Right forelimb (tissue), 1 donor: ENCODE results near the gene NHSL2.
"Not testable (repeated sequence)": the region's sequence is repeated elsewhere in the genome, so short reads cannot be mapped to it uniquely, and the experiment has no call there.

Experiments
- DNase-seq: peaks from one replicate; pipeline ENCODE4 v3.0.0-alpha.2; 2018

Gene NHSL2

DNA sequence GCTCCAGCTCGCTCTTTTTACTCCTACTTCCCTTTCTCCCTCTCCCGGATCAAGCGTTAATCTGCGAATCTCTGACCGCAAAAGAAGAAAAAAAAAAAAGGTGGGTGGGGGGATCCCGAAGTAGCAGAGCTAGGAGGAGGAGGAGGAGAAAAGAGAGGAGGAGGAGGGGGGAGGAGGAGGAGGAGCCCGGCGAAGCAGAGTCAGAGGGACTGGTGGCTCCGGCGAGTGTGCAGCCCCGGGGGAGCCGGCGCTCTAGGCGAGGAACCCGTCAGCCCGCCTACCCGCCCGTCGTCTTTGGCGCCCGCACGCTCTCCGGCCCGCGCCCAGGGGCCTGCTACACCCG lies at the start of gene NHSL2:
NHSL2 (plus strand) TSS at position 203 of the 343 bp plus-strand sequence.
- no peak for DNase-seq

DNA sequence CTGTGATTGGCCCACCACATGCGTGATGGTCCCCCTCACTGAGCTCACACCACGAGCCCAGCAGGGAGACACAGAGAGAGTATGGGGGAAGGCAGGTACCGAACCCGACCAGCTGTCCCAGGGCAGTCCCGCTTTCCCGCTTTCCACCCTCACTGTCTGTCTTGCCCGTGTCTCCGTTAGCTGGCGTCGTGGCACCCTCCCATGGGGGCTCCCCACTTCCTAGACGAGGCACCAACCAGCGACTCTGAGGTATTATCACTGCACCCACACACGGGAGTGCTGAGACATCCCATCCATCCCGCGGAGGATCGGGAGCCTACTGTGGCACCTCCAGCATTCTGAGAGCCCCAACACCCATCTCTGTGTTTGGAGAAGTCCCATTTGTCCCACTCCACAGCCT lies 43.0 kb upstream of the NHSL2 start:
- DNase-seq, result no peak

DNA sequence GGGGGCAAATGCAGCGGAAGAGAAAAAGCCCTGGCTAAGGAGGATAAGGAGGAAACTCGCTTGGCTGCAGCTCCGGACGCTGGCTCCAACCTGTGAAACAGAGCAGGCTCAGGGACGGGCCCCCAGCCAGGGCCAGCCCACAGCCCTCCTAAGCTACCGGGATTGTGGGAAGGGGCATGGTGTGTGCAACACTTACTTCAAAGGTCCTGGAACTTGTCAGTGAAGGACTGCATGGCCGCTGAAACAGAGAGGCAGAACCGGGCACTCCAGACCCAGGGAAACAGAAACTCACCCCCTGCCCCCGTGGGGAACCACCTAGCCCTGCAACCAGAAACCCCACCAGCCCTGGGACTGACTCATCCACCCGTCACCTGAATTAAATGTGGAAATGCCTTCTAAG lies 41.1 kb upstream of the NHSL2 start:
- DNase-seq, result not testable (repeated sequence)

- no peak for DNase-seq
Measured at GRCh38 chrX:71870208-71871098, 40.2 kb upstream of the NHSL2 start.

DNA sequence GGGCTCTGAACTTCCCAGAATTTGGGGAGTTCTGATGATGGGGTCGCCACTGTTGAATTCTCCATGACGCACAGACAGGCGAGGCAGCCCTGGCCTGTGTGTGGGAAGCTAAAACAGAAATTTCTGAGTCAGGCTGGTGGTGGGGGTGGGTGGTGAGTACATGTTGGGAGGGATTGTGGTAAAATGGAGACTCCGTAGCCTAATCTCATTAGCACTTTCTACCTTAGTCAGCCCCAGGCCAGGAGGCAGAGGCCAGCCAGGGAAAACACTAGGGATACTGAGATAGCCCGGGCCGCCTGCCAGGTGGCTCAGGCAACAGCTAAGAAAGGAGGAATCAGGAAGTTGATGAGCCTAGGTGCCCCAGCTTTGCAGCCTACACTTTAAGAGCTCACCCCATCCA lies 39.3 kb upstream of the NHSL2 start:
- no peak for DNase-seq

- no peak for DNase-seq
Measured at GRCh38 chrX:71872542-71873458, 37.8 kb upstream of the NHSL2 start.

DNA sequence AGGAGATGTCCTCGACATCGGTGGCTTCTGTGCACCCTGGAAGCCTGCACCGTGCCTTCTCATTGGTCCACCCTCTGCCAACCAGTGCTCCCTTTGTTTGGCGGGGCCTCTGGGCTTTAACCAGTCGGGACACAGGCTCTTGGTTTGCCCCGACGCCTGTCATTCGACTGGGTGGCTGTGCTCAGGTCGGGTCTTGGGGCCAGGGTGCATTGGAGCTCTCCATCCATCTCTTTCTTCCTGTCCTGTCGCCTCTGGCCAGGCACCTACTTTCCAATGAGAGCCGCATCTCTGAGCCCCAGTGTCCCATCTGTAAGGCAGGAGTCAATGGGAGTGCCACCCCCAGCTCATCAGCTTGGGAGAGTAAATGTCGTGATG lies 37.2 kb upstream of the NHSL2 start:
- DNase-seq, result no peak

DNA sequence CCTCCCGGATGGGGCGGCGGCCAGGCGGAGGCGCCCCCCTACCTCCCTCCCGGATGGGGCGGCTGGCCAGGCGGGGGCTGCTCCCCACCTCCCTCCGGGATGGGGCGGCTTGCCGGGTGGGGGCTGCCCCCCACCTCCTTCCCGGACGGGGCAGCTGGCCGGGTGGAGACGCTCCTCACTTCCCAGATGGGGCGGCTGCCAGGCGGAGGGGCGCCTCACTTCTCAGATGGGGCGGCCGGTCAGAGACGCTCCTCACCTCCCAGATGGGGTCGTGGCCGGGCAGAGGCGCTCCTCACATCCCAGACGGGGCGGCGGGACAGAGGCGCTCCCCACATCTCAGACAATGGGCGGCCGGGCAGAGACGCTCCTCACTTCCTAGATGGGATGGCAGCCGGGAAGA lies 33.8 kb upstream of the NHSL2 start:
- not testable (repeated sequence) for DNase-seq

- DNase-seq, result no peak
Measured at GRCh38 chrX:71885099-71885498, 25.5 kb upstream of the NHSL2 start.

DNA sequence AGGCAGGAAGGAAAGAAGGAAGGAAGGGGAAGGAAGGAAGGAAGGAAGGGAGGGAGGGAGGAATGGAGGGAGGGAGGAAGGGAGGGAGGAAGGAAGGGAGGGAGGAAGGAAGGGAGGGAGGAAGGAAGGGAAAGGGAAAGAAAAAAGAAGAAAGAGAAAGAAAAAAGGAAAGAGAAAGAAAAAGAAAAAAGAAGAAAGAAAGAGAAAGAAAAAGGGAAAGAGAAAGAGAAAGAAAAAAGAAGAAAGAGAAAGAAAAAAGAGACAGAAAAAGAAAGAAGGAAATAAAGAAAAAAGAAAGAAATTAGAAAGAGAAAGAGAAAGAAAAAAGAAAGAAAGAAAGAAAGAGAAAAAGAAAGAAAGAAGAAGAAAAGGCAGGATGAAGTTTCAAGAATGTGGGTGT lies 15.0 kb upstream of the NHSL2 start:
- no peak for DNase-seq

DNA sequence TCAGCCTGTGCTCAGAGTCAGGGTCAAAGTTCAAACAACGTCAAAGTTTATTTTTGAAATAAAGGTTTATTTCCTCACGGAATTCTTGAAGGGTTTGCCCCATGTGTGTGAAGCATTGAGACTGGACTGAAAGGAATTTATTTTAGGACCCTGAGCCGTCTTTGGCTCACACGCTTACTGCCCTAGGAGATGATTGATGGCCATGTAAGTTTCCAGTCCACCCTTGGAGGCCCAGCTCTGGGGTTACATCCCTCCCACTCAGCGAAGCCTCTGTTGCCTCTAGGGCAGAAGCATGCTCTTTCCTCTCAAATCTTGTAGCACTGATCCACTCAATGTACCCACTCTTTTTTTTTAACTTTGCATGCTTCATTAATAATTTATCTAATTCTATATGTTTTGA lies 4.5 kb upstream of the NHSL2 start:
- no peak for DNase-seq

DNA sequence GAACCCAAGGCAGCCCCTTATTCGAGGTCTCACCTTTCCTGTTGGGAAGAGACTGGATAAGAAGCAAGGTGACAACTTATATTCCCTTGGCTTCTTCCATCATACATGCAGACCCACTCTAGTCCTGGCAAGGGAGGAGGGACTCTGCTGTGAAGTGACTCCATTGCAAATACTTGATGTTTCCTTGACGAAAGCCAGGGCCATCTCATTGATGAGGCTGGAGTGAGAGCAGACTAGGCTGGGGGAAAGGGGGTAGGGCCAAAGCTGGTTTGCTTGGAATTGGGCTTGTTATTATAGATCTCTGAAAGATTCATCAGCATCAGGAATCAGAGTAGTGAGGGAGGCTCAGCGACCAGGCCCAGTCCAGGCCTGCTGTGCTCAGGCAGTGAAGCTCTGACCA lies 2.3 kb upstream of the NHSL2 start:
- no peak for DNase-seq

GRCh38 chrX:71909956-71910355 lies 689 bp upstream of the NHSL2 start:
- DNase-seq, result no peak

- DNase-seq, result peak; percentile 49
Measured at GRCh38 chrX:71910986-71911730, 513 bp downstream of the NHSL2 start.

DNA sequence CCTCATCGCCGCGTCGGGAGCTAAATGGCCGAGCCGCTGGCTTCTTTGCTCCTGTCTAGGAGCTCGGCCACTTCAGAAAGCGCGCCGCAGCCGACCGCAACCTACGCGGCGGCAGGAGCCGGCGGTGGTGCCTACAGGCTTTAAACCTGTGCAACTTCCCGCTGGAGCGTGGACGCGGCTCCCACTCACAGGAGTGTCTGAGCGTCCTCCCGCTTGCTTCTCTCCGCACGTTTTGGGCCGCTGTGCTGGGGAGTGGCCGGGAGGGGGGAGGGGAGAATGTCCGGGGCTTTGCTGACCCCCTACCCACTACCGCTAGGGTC lies 1.0 kb downstream of the NHSL2 start:
- no peak for DNase-seq

- peak; percentile 54 for DNase-seq
Measured at GRCh38 chrX:71912156-71912555, 1.5 kb downstream of the NHSL2 start.

DNA sequence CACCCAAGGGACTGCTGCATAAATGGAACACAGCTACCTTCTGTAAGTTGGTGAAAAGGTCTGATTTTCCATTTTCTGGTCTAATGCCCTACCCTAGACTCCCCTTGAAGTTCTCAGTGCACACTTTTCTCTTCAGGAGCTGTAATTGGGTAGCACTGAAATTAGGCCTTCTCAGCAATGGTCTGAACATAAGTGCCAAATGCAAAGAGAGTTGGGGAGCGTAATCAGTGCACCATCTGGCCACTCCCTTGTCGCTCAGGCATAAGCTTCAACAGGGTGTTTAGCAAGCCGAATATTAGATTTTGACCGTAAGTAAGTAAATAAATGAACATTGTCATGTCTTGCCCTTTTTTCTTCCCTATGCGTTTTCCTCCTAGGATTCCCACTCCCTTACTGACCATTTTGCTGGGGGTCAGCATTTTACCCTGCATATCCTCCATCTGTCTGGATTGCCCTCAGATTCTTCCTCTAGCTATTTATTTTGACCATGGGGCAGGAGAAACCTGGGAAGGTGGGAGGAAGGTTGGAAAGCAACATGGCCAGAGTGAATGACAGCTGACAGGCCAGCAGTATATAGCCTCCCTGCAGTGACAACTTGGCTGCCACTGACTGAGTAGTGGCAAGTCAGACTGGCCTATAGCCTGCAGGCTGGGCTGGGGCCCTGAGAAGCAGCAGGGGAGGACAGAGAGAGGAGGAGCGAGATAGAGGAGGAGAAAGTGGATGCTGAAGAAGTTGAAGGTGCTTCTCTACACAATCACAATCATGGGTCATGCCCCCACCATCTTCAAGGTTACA lies 2.7 kb downstream of the NHSL2 start:
- no peak for DNase-seq

DNA sequence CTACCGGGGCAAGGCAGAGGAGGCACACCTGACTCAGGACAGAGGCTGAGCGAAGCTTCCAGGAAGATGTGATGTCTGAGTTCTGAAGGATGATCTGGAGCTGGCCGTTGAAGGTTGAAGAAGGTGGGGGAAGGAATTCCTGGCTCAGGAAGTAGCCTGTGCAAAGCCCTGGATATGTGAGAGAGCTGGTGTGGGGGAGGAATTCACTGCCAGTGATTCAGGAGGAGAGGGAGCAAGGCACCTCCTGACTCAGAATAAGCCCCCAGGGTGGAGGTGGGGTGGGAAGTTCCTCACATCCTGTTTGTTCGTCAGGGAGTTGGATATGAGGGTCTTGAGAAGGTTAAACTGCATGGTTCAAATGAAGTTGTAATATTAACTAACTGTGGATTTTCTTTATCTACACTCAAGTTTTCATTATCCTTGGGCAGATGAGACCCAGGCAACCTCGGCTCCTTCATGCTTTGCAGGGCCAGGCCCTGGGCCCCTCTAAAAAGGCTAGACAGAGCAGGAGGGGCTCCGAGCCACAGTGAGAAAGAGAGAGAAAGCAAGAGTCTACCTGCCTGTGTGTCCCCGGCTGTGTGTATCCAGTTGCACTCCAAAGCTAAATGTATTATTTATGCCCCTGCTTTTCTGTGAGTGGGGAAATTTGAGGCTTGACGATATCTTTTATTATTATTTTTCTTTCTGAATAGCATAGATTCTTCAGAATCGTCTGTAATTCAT lies 7.1 kb downstream of the NHSL2 start:
- no peak for DNase-seq

DNA sequence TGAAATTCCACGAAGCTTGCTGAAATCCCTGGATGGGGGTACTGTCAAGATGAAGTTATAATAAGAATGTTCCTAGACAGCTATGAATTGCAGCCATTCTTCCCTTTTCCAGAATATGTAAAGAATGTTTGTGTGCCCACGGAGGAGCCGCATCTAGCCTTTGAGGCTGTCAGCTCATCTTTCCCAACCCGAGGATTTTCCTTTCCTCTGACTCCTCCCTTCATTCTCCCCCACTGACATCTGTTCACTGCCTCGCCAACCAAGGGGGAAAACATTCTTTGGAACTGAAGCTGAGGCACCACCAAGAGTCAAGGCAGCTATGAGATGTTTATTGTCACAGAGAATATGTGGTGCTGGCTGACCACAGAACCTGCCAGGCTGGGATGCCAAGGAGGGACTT lies 8.8 kb downstream of the NHSL2 start:
- no peak for DNase-seq

DNA sequence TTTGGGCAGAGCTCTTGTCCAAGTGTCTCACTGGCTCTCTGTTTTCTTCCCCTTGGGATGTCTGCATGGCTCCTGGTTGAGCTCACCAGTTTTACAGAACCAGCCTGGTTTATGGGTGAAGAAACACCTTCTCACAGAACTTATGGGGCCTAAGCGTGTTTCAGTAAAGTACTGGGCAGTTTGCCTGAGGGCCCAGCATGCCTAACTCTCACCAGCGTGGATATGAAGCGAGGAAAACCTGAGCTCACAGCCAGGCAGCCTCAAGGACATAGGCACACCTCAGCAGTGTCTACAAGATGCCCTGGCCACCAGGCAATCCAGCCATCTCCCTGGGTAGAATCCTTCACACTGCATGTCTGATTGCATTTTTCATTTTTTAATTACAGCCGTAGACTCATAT lies 9.2 kb downstream of the NHSL2 start:
- DNase-seq, result no peak

DNA sequence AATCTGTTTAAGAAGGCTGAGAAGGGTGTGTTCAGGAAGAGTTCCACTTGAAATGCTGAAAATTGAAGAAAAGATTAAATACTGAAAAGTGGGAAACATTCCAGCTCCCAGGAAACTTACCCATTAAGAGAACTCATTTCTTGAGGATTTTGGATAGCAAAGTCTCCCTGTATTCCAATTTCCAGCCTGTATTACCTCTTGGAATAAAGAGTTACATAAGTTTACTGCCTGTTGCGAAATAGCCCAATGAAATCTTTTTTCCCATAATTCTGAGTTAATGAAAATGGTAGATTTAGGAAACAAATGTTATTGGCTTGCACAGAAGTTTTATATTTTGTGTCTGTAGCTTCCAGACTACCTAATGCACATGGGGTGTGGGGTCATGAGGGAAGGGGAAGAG lies 12.0 kb downstream of the NHSL2 start:
- DNase-seq, result no peak

GRCh38 chrX:71923516-71923915 lies 12.9 kb downstream of the NHSL2 start:
- DNase-seq, result no peak
